Breast epithelium (tissue), 4 donors: ENCODE data around the gene ATP9B. TPM values are rescaled to one million over a fixed set of nuclear protein-coding genes. Genes with fewer than 3 reads are reported as not detected.

Experiments
- DNase-seq, 2 donors: peaks; one replicate each; pipeline ENCODE4 v3.0.0-alpha.2; 2019; ENCODE audit warnings: low spot score in 2 of 2
- H3K27ac ChIP-seq, 2 donors: fragments of 200-600 bp; sonication (generic) in 1 of 2; one replicate each; pipeline ENCODE4 v1.5.1; 2016 to 2019; ENCODE audit warnings: mild to moderate bottlenecking in 1 of 2
- H3K27me3 ChIP-seq, 2 donors: fragments of 200-600 bp; sonication (generic) in 1 of 2; one replicate each; pipeline versions ENCODE4 v1.5.1 to v1.6.0; 2017 to 2019; ENCODE audit warnings: control low read depth in 1 of 2, mild to moderate bottlenecking in 1 of 2
- H3K36me3 ChIP-seq: fragments of 200-600 bp; one replicate; pipeline ENCODE4 v1.5.1; 2019
- H3K4me1 ChIP-seq, 2 donors: fragments of 200-600 bp; sonication (generic); one replicate each; pipeline ENCODE4 v1.5.1; 2016 to 2019; ENCODE audit warnings: control low read depth in 1 of 2
- H3K4me3 ChIP-seq, 3 donors: fragments of 200-600 bp; sonication (generic); 1 replicate in 2 of 3; 2 replicates in 1 of 3; pipeline ENCODE4 v1.5.1; 2016 to 2019; ENCODE audit warnings: mild to moderate bottlenecking in 3 of 3, moderate library complexity in 2 of 3
- H3K9me3 ChIP-seq, 2 donors: fragments of 200-600 bp; sonication (generic) in 1 of 2; one replicate each; pipeline ENCODE4 v1.5.1; 2016 to 2019; ENCODE audit warnings: control low read depth in 1 of 2
- POLR2A ChIP-seq: fragments of 450-650 bp; IDR thresholded peaks from one replicate; pipeline ENCODE4 v1.6.1; 2016; ENCODE audit warnings: antibody characterized with exemption, mild to moderate bottlenecking, moderate library complexity
- POLR2AphosphoS5 ChIP-seq, 3 donors: sonication (generic); formaldehyde crosslinking; IDR thresholded peaks; one replicate each; pipeline ENCODE4 v1.6.1; 2017; ENCODE audit warnings: antibody characterized with exemption in 3 of 3
- intact Hi-C: fragments of 100-400 bp; cut with DNase I; formaldehyde crosslinking; loops from one replicate; pipeline ENCODE4 v1.15.1; 2023; ENCODE audit warnings: low total_unique reads
- total RNA-seq, 3 donors: library from RNA; depleted of rRNA; stranded (reverse); fragments of >200 nt; gene quantifications; one replicate each; pipeline ENCODE4 v1.1.0, GENCODE V29; 2016
- TF ChIP-seq, protein P1 (sequence below), 3 donors: fragments of 450-650 bp; IDR thresholded peaks; one replicate each; pipeline ENCODE4 v1.5.1; 2016 to 2017; ENCODE audit warnings: antibody characterized with exemption in 3 of 3, mild to moderate bottlenecking in 3 of 3, moderate library complexity in 3 of 3

Gene ATP9B
- total RNA-seq, 3 donors from 2014 or later = 42.1 to 55.9 (median 54.4) TPM

DNA sequence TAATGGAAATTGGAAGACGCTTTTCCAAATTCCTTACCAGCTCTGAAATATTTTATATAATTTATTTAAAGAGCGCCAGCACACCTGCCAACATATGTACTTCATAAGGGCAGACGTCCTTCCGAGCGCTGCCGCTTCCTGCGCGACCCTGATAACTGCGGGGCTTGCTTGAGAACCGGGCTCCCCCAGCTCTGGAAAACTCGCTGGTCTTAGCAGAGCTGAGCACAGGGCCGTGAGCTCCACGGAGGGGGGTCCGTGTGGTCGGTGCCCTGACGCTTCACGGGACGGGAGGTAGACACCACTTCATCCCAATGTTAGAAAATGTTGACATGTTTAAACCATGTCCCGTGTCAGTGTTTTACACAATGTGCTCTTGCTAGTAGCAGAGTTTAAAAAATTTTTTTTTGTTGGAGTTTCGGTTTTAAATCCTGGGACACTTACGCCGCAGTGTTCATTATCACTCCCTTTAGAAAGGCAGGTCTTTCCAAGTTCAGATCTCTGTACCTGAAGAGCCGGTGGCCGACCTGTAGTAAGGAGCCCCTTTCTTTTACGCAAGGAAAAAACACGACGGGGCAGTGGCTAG is 328.1 kb downstream of the ATP9B start:
- intact Hi-C loops = no loop called here
- Histone ChIP-seq H3K4me1 (peaks cover 0 to 19% of the 10 kb centered on the region in 2 donors), H3K4me3 (peak overlapping the region; percentile 58 to 94 (median 67)), H3K27ac (no peak overlapping the region), H3K27me3 (no peaks in the 10 kb centered on the region), H3K9me3 (no peaks in the 10 kb centered on the region), H3K36me3 (no peaks in the 10 kb centered on the region)
- no peak for TF ChIP-seq POLR2AphosphoS5 (IDR thresholded peaks at IDR 0.05)
- no peak for TF ChIP-seq POLR2A
- TF ChIP-seq, protein P1, sequence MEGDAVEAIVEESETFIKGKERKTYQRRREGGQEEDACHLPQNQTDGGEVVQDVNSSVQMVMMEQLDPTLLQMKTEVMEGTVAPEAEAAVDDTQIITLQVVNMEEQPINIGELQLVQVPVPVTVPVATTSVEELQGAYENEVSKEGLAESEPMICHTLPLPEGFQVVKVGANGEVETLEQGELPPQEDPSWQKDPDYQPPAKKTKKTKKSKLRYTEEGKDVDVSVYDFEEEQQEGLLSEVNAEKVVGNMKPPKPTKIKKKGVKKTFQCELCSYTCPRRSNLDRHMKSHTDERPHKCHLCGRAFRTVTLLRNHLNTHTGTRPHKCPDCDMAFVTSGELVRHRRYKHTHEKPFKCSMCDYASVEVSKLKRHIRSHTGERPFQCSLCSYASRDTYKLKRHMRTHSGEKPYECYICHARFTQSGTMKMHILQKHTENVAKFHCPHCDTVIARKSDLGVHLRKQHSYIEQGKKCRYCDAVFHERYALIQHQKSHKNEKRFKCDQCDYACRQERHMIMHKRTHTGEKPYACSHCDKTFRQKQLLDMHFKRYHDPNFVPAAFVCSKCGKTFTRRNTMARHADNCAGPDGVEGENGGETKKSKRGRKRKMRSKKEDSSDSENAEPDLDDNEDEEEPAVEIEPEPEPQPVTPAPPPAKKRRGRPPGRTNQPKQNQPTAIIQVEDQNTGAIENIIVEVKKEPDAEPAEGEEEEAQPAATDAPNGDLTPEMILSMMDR (IDR thresholded peaks at IDR 0.05) = no peak
- no peak for DNase-seq

DNA sequence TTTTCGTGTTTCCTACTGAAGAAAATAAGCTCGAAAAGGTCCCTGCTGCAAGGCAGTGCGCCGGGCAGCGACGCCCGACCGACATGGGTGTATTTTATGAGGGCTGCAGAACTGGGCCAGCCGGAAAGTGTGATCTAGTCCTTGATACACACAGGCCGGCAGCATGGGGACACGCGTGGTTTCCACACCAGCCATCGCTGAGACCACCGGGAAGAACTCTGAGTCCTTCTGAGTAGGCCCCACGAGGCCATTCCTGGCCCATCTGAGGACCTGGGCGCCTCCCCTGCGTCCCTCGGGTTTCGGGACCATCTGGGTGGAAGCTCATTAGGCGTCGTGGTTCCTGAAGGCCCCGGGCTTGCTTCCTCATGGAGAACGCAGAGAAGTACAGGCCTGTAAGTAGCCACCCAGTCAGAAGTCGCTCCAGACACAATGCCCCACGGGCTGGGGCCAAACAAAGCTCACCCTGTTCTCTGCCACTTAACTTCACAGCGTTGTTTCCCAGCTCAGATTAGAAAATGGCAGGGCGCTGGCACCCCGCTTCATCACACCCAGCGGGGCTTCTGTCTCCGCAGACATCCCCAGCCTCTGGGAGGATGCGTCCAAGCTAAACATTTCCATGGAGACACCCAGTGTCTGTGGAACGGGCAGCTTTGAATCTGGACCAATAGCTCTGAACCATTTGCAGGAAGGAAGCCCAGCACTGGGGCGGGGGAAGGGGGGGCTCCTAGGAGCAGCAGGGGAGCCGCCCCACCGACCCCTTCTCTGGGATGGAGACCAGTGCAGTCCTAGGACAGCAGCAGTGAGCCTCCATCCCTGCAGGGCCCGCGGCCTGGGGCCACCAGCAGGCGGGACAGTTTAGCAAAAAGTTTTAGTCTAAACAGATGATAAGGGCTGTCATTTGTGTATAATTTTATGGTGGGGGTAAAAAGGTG is 328.9 kb downstream of the ATP9B start:
- H3K4me3 ChIP-seq = peak overlapping the region in 1 of 3 donors; percentile 11
- no peak for DNase-seq
- peak overlapping the region in 1 of 2 donors; percentile 12 for H3K27ac ChIP-seq
- H3K27me3 ChIP-seq = no peaks in the 10 kb centered on the region
- no peaks in the 10 kb centered on the region for H3K36me3 ChIP-seq
- intact Hi-C loops = no loop called here
- H3K4me1 ChIP-seq = peaks cover 0 to 15% of the 10 kb centered on the region in 2 donors
- TF ChIP-seq, protein P1 (IDR thresholded peaks at IDR 0.05) = no peak
- no peak for TF ChIP-seq POLR2A
- no peak for TF ChIP-seq POLR2AphosphoS5 (IDR thresholded peaks at IDR 0.05)
- no peaks in the 10 kb centered on the region for H3K9me3 ChIP-seq

DNA sequence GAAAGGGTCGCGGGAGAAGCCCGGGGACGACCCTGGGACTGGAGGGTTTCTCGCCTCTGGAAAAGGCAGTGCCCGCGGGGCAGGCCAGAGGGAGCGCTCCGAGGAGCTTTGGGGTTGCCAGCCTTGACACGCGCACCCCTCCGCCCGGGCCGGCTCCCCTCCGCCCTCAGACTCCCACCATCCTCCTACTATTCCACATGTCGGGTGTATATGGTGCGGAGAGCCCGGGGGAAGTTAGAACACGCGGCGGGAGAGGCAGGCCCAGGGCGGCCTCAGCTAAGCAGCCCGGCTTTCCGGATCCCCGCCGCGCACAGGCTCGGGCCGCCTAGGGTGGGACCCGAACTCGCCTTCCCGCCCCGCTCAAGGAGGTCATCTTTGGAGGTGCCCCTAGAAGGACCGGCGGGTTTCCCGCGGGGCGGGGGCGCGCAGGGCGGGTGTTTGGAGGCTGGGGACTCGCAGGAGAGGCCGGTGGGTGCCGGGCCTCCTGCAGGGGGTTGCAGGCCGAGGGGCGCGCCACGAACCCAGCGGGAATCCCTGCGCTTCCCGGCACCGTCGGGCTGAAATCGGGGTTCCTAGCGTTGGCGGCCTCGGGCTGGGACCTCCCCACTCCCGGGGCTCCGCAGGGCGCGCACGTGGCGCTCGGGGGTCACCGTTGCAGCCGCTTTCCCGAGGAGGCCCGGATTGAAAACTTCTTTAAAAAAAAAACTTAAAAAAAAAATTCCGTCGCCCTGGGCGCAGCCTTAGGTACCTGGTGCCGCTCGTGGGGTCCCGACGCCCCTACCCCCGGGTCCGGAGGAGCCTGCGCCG is 330.3 kb downstream of the ATP9B start:
- H3K4me3 ChIP-seq = peak overlapping the region; percentile 82 to 86 (median 84)
- H3K27ac ChIP-seq = peak overlapping the region; percentile 81 to 84
- H3K4me1 ChIP-seq = peaks cover 0 to 10% of the 10 kb centered on the region in 2 donors
- intact Hi-C loops = loop anchor here (10.0 kb wide), 2 partner anchors 75 to 125 kb away; no protein-coding TSS in a partner anchor
- no peaks in the 10 kb centered on the region for H3K9me3 ChIP-seq
- no peak for DNase-seq
- H3K27me3 ChIP-seq = no peaks in the 10 kb centered on the region
- TF ChIP-seq POLR2AphosphoS5 (IDR thresholded peaks at IDR 0.05) (no peak), POLR2A (no peak)
- TF ChIP-seq, protein P1 (IDR thresholded peaks at IDR 0.05) = no peak
- no peaks in the 10 kb centered on the region for H3K36me3 ChIP-seq

DNA sequence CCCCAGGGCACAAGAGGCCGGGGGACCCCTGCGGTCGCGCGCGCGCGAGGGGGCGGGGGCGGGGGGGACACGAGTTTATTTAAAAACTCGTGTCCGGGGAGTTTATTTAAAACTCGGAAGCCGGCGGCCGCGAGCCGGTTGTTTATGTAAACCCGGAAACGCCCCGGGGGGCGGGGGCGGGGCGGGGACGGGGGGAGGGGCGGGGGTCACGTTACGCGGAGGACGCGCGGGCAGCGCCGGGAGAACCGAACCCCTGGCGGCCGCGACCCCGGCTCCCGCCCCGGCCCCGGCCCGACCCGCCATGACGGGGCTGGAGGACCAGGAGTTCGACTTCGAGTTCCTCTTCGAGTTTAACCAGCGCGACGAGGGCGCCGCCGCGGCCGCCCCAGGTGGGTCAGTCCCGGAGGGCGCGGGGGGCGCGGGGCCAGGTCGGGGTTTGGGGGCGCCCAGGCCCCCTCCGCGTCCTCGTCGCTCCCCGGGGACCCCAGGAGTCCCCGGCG is 330.9 kb downstream of the ATP9B start:
- H3K36me3 ChIP-seq = no peaks in the 10 kb centered on the region
- peaks cover 0 to 4% of the 10 kb centered on the region in 2 donors for H3K4me1 ChIP-seq
- H3K27me3 ChIP-seq = no peaks in the 10 kb centered on the region
- peak overlapping the region; percentile 82 to 86 (median 84) for H3K4me3 ChIP-seq
- H3K9me3 ChIP-seq = no peaks in the 10 kb centered on the region
- intact Hi-C loops = loop anchor here (10.0 kb wide), 2 partner anchors 75 to 125 kb away; no protein-coding TSS in a partner anchor
- H3K27ac ChIP-seq = peak overlapping the region; percentile 81 to 84
- TF ChIP-seq, protein P1 (IDR thresholded peaks at IDR 0.05) = no peak
- TF ChIP-seq POLR2A (no peak), POLR2AphosphoS5 (IDR thresholded peaks at IDR 0.05) (no peak)
- peak in 1 of 2 donors; percentile 78 for DNase-seq
